ENCODE results near the gene SMOC2.

DNA sequence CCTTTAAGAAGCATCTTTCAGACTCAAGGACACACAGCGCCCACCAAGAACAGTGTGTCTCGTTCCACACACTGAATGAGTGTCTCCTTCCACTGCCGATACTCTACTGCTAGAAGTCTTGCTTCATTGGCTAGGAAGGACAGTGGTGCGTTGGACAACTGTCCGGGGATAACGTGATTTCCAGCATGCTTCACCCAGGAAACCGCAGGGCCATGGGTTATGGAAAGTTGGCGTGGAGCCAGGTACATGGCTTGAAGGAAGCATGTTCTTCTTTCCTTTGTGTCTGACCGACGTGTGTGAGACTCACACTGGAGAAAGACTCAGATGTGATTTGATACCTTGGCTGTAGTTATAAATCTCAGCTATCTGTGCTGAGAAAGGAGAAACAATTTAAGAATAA is 73.2 kb downstream of the SMOC2 start:
- peak; percentile 27 to 95 for TF ChIP-seq EP300 (IDR thresholded peaks at IDR 0.05)
- TF ChIP-seq, protein P1, sequence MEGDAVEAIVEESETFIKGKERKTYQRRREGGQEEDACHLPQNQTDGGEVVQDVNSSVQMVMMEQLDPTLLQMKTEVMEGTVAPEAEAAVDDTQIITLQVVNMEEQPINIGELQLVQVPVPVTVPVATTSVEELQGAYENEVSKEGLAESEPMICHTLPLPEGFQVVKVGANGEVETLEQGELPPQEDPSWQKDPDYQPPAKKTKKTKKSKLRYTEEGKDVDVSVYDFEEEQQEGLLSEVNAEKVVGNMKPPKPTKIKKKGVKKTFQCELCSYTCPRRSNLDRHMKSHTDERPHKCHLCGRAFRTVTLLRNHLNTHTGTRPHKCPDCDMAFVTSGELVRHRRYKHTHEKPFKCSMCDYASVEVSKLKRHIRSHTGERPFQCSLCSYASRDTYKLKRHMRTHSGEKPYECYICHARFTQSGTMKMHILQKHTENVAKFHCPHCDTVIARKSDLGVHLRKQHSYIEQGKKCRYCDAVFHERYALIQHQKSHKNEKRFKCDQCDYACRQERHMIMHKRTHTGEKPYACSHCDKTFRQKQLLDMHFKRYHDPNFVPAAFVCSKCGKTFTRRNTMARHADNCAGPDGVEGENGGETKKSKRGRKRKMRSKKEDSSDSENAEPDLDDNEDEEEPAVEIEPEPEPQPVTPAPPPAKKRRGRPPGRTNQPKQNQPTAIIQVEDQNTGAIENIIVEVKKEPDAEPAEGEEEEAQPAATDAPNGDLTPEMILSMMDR (IDR thresholded peaks at IDR 0.05), result no peak

Data from tibial nerve (tissue), 4 donors.